HG02610 (cell line): ENCODE data around the gene CAPN1.
"Not testable (repeated sequence)": the region's sequence is repeated elsewhere in the genome, so short reads cannot be mapped to it uniquely, and the experiment has no call there.

Source experiments
- ATAC-seq: cut with Tn5 transposase; IDR thresholded peaks from one replicate; pipeline ENCODE4 v1.9.1; 2021; ENCODE audit warnings: mild to moderate bottlenecking, moderate library complexity; ENCODE audit not compliant: unreplicated experiment

Gene CAPN1

GRCh38 chr11:65216830-65217229, 35.1 kb downstream of the CAPN1 start:
- ATAC-seq = no peak

GRCh38 chr11:65217441-65218423, 36.0 kb downstream of the CAPN1 start:
- ATAC-seq = no peak

GRCh38 chr11:65218446-65218845, 36.7 kb downstream of the CAPN1 start:
- ATAC-seq = no peak

GRCh38 chr11:65219930-65220213, 38.1 kb downstream of the CAPN1 start:
- no peak for ATAC-seq

- no peak for ATAC-seq
Measured at GRCh38 chr11:65221026-65221425, 39.3 kb downstream of the CAPN1 start.

- no peak for ATAC-seq
Measured at GRCh38 chr11:65223011-65223410, 41.3 kb downstream of the CAPN1 start.

- ATAC-seq = no peak
Measured at GRCh38 chr11:65224930-65225278, 43.2 kb downstream of the CAPN1 start.

- ATAC-seq = no peak
Measured at GRCh38 chr11:65225279-65226102, 43.8 kb downstream of the CAPN1 start.

GRCh38 chr11:65226103-65226442, 44.3 kb downstream of the CAPN1 start:
- ATAC-seq = no peak

GRCh38 chr11:65227879-65228278, 46.2 kb downstream of the CAPN1 start:
- ATAC-seq = no peak

GRCh38 chr11:65236194-65237059, 54.7 kb downstream of the CAPN1 start:
- no peak for ATAC-seq

GRCh38 chr11:65238302-65238701, 56.6 kb downstream of the CAPN1 start:
- not testable (repeated sequence) for ATAC-seq

- no peak for ATAC-seq
Measured at GRCh38 chr11:65241134-65241533, 59.4 kb downstream of the CAPN1 start.

GRCh38 chr11:65241692-65242091, 60.0 kb downstream of the CAPN1 start:
- no peak for ATAC-seq

GRCh38 chr11:65242389-65242788, 60.7 kb downstream of the CAPN1 start:
- ATAC-seq = no peak

- no peak for ATAC-seq
Measured at GRCh38 chr11:65243797-65244196, 62.1 kb downstream of the CAPN1 start.

GRCh38 chr11:65245046-65245445, 63.3 kb downstream of the CAPN1 start:
- ATAC-seq = not testable (repeated sequence)

- ATAC-seq = no peak
Measured at GRCh38 chr11:65246506-65246905, 64.8 kb downstream of the CAPN1 start.

- ATAC-seq = not testable (repeated sequence)
Measured at GRCh38 chr11:65248184-65248710, 66.5 kb downstream of the CAPN1 start.

GRCh38 chr11:65251476-65251875, 69.7 kb downstream of the CAPN1 start:
- no peak for ATAC-seq

GRCh38 chr11:65254724-65255123, 73.0 kb downstream of the CAPN1 start:
- ATAC-seq = no peak
